NB4 (cell line): ENCODE results near the gene PIGM.

Experiments
- DNase-seq: peaks from one replicate; pipeline ENCODE4 v3.0.0; 2010; ENCODE audit warnings: low read depth
- H3K4me3 ChIP-seq: one replicate; pipeline ENCODE4 v1.5.1; 2011; ENCODE audit warnings: mild to moderate bottlenecking, low read depth, low read length, moderate library complexity
- CTCF ChIP-seq: IDR thresholded peaks from one replicate; pipeline ENCODE4 v1.5.1; 2012; ENCODE audit warnings: low read depth, low read length
- MAX ChIP-seq: IDR thresholded peaks from 2 replicates; pipeline ENCODE4 v1.6.1; 2011; ENCODE audit warnings: low read depth, low read length
- MYC ChIP-seq: IDR thresholded peaks from 2 replicates; pipeline ENCODE4 v1.6.1; 2011; ENCODE audit warnings: low read depth, low read length
- POLR2A ChIP-seq: IDR thresholded peaks from 2 replicates; pipeline ENCODE4 v1.6.1; 2011; ENCODE audit warnings: mild to moderate bottlenecking; ENCODE audit not compliant: insufficient read length; ENCODE audit errors: extremely low read depth

Gene PIGM

GRCh38 chr1:160077486-160077885 lies 45.7 kb upstream of the PIGM start:
- no peak overlapping the region for H3K4me3 ChIP-seq
- TF ChIP-seq MYC (no peak), MAX (no peak), CTCF (no peak), POLR2A (no peak)
- DNase-seq = no peak

- H3K4me3 ChIP-seq = no peak overlapping the region
- DNase-seq = no peak
- TF ChIP-seq MYC = no peak
Observed at GRCh38 chr1:160076295-160076694, 44.5 kb upstream of the PIGM start.

GRCh38 chr1:160075836-160076235 lies 44.0 kb upstream of the PIGM start:
- DNase-seq = no peak
- H3K4me3 ChIP-seq = no peak overlapping the region
- no peak for TF ChIP-seq POLR2A
- TF ChIP-seq MAX = no peak
- no peak for TF ChIP-seq CTCF
- no peak for TF ChIP-seq MYC

GRCh38 chr1:160074865-160075264 lies 43.1 kb upstream of the PIGM start:
- TF ChIP-seq MYC (no peak), MAX (no peak), POLR2A (no peak)
- no peak for DNase-seq
- H3K4me3 ChIP-seq = no peak overlapping the region

- no peak overlapping the region for H3K4me3 ChIP-seq
- TF ChIP-seq MYC (no peak), CTCF (no peak), MAX (no peak), POLR2A (no peak)
- DNase-seq = no peak
Observed at GRCh38 chr1:160071289-160071688, 39.5 kb upstream of the PIGM start.

- TF ChIP-seq POLR2A (no peak), MAX (no peak), MYC (no peak), CTCF (no peak)
- DNase-seq = peak; percentile 57
- peak overlapping the region; percentile 42 for H3K4me3 ChIP-seq
Observed at GRCh38 chr1:160070243-160071163, 38.7 kb upstream of the PIGM start.
